GM18507 (cell line): ENCODE data around the gene AKAP13.

Experiments
- DNase-seq: peaks from one replicate; pipeline ENCODE4 v3.0.0; 2011; ENCODE audit warnings: low read depth; ENCODE audit not compliant: insufficient read length; ENCODE audit errors: extremely low spot score
- FAIRE-seq: peaks from 2 replicates; lab custom pipeline; 2011; peaks lifted over from hg19 to GRCh38; lab: Jason Lieb, UNC

AKAP13 gene

GRCh38 chr15:85773249-85773648 lies 392.8 kb downstream of the AKAP13 start:
- FAIRE-seq = no peak

GRCh38 chr15:85773970-85774369 lies 393.6 kb downstream of the AKAP13 start:
- DNase-seq (no peak), FAIRE-seq (no peak)

More at GRCh38 chr15:85773249-85773648, 392.8 kb downstream of the AKAP13 start:
- DNase-seq = no peak

DNA sequence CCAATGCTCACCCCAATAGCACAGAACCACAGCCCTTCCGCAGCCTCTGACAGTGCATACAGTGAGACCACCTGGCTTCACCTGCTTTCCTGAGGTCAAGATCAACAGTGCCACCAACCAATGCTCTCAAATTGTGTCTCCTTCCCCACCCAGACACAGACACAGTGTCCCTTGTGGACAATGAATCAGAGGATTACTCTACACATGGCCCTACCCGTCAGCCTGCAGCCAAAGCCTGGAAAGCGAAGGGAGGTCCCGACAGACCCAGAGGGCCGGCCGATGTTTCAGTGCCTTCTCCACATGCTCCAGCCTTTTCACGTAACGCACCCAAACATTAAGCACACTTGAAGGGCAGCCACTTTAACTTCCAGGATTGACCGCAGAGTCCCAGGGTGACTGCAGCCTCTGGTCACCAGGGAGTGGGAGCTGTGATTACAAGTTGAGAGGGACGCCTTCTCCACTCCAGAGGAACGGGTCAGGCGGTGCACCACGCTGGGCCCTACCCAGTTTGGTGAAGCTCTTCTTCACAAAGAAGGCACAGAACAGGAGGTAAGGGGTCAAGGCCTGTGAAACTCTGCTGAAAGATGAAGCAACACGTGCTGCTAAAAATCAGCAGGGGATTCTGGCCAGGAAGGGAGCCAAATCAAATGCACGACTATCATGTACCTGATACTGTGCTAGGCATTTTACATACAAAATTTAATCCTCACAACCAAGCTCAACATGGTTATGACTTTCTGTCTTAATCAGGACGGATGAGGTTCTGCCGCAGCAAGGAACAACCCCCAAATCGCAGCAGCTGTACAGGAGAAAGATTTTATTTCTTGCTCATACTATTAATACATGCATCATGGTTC lies 397.1 kb downstream of the AKAP13 start:
- FAIRE-seq (no peak), DNase-seq (no peak)

DNA sequence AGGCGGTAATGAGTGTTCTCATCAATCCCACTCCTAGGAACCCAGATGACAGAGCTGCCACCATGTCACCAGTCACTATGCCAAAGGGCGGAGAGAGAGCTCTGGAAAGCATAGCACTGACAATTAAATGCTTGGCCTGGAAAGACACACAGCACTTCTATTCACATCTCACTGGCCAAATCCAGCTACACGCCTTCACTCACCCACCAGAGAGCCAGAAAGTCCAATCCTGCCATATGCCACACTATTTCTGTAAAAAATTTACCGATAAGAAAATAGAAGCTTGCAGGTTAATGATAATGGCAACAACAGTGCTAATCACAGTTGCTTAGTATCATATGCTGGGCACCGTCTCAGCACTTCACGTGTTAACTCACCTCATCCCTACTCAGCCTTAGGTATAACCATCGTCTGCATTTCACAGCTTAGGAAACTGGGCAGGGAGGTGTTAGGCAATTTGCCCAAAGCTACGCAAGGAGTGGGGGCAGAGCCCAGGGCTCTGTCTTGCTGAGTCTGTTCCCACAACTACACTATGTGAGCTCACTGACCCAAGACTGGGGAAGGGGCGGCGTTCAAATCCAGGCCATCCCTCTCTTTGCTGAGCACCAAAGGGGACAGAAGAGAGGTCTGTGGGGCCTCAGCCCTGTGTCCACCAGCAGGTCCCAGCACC lies 397.8 kb downstream of the AKAP13 start:
- no peak for DNase-seq
- FAIRE-seq = no peak

DNA sequence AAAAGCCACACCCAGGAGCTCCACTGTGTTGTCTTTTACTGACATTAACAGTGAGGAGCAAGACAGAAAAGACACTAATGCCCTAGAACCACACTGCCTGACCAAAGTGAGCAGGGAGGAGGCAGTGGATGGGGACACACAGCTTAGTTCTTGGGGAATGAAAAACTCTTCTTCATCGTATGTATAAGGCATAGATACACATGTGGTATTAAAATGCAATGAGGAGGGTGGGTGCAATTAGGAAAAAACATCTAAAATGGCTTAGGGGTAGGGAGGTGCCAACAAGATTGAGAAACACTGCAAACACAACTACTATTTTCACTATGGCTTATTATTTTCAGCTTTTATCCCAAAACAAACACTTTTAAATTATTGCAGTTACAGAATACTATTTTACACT lies 398.8 kb downstream of the AKAP13 start:
- no peak for FAIRE-seq

GRCh38 chr15:85780225-85780985 lies 400.0 kb downstream of the AKAP13 start:
- no peak for FAIRE-seq
- DNase-seq = no peak

More for the DNA sequence above, 398.8 kb downstream of the AKAP13 start:
- no peak for DNase-seq

GRCh38 chr15:85781099-85781498 lies 400.7 kb downstream of the AKAP13 start:
- FAIRE-seq (no peak), DNase-seq (no peak)

- DNase-seq = no peak
- no peak for FAIRE-seq
Observed at GRCh38 chr15:85782064-85782463, 401.7 kb downstream of the AKAP13 start.

- FAIRE-seq (no peak), DNase-seq (no peak)
Observed at GRCh38 chr15:85785887-85786780, 405.7 kb downstream of the AKAP13 start.

GRCh38 chr15:85786781-85787114 lies 406.3 kb downstream of the AKAP13 start:
- FAIRE-seq (no peak), DNase-seq (no peak)

- FAIRE-seq (no peak), DNase-seq (no peak)
Observed at GRCh38 chr15:85788771-85789495, 408.5 kb downstream of the AKAP13 start.

GRCh38 chr15:85789496-85789875 lies 409.1 kb downstream of the AKAP13 start:
- FAIRE-seq = no peak
- no peak for DNase-seq

DNA sequence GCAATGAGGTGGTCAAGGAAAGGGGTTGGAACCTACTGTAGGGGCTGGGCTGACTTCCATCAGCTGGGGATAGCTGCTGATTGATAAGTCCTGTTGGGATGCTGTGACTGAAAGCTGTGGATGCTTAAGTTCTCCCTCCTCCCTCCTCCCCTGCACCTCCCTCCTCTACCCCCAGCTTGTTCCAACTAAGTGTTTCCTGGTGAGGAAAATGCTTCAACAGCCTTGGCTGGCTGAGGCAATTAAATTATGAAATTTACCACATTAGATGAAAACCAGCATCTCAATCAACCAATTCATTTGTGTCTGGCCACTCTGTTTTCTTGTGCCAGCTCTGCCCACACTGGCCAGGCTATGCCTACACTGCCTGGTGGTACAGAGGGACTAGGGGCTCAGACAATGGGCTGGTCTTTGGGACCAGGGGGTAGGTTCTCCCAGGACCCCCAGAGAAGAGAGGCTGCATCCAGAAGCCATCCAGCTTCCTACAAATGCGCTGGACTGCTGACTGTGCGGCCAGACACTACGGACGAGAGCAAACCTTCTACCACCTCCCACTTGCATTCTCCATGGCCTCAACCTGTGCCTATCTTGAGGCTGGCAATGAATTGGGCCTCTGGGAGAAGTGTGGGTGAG lies 411.8 kb downstream of the AKAP13 start:
- FAIRE-seq (no peak), DNase-seq (no peak)

DNA sequence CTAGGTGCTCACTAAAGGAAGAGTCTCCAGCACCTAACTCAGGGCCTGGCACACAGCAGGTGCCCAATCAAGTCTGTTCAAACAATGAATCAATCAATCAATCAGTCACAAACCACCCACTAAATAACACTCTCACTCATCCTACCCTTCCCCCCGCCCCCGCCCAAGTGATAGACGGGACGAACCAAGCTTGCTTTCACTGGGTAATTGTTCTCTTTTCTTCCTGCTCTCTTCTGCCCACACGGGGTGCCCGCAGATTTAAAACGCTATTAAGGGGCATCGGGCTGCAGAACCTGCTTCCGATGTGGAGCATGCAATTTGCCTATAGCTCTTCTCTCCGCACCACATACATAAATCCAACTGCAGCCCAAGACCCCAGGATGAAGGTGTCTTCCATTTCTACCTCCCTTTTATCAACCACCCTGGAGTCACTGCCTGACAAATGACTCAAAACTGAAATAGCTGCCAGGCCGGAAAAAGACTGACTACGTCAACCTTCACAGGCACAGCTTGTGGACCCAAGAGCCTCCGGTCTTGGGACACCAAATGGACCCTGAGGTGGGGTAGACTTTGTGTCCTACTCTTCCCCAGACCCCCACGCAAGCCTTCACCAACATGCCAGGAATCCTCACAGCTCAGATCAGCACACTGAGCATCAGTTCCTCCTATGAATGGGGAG lies 412.6 kb downstream of the AKAP13 start:
- DNase-seq = no peak

DNA sequence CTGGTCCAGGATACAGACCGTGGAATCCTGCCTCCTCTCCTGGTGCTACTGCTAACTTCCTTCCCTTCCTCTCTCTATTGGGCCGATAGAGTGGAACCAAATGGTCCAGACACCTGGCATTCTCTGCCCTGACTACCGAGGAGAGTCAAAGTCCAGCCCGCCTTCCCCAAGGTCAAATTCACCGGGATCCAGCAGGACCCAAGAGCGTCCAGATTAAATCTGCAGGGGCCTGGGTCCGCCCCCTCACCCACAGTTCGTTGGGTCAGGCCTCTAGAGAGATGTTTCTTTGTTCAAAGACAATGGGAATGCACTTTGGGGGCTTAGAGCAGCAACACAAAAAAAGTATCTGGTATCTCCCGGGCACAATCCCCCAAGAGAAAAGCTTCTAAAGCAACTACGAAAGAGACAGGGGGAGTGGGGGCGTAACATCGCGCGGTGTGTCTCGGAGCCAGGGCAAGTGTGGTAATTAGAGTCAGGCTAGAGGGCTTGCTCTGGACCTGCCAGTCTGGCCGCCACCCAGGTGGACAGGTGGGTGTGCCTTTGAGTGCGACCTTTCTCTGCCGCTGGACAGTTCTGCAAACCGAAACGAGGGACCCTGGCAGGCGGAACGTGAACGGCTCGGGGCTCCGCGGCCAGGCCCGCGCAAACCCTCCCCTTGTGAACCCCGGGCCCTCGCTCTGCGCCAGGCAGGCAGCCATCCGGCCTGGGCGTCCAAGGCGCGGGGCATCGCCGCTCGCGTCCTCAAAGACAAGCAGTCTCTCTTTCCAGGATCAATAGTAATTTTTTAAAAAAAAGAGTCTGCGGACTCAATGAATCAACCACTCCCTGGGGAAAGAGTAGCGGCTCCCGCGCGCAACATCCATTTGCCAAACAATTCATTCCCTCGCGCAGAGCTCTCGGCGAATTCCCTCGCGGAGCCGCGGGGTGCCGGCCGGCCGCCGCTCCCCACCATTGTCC lies 413.5 kb downstream of the AKAP13 start:
- DNase-seq = no peak
- FAIRE-seq = no peak

More for the DNA sequence above, 412.6 kb downstream of the AKAP13 start:
- FAIRE-seq = no peak

- DNase-seq (peak; percentile 98), FAIRE-seq (peak; percentile 86)
Observed at GRCh38 chr15:85794598-85795336, 414.4 kb downstream of the AKAP13 start, which contains the start of gene KLHL25. Gene KLHL25 (minus strand): TSS chr15:85794925. CDS start chr15:85769810, 25,115 bp downstream.
